ENCODE data around the gene BNIP3.

GRCh38 chr10:131998050-131998844 is 16.5 kb upstream of the BNIP3 start:
- no peak for TF ChIP-seq CTCF (IDR thresholded peaks at IDR 0.05; ENCODE audit: insufficient read depth, low read length)
- TF ChIP-seq POLR2AphosphoS5 (IDR thresholded peaks at IDR 0.05; ENCODE audit: low read depth), result no peak
